Midbrain (tissue), 1 donor: ENCODE measurements around the gene OXSR1.
"Not testable (repeated sequence)": the region's sequence is repeated elsewhere in the genome, so short reads cannot be mapped to it uniquely, and the experiment has no call there.

Experiments used
- DNase-seq: peaks from one replicate; lab custom pipeline; 2025; lab: John Stamatoyannopoulos, UW

OXSR1 gene

DNA sequence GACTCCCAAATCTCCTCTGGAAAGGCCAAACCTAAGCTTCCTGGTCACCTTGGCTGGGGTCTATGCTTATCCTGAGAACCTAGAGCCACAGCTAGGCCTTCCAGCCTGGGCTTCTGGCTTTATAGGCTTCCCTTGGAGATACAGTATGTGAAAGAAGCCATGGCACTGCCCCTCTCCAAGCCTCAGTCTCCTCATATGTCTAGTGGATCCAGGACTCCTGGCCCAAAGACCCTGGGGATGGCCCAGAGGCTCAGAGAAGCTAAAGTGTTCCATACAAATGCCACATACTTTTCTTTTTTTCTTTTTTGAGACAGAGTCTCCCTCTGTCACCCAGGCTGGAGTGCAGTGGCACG is 37.1 kb upstream of the OXSR1 start:
- DNase-seq, result no peak

DNA sequence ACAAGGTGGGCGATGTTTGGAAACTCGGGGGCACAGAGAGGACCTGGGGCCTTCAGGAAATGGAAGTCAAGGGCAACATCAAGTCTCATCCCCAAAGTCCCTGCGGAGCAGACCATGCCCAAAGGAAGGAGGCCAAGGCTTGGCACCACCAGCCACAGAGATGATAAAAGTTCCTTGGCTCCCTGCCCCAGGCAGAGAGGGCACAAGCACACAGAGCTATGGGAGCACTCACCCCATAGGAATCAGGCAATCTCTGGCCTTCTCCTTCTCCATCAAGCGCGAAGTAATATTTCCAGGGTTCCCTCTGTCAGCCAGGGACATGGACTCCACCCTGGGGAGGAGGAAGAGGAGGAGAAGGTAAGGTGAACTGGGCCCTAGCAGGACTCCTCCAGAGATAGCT is 36.3 kb upstream of the OXSR1 start:
- DNase-seq, result no peak

DNA sequence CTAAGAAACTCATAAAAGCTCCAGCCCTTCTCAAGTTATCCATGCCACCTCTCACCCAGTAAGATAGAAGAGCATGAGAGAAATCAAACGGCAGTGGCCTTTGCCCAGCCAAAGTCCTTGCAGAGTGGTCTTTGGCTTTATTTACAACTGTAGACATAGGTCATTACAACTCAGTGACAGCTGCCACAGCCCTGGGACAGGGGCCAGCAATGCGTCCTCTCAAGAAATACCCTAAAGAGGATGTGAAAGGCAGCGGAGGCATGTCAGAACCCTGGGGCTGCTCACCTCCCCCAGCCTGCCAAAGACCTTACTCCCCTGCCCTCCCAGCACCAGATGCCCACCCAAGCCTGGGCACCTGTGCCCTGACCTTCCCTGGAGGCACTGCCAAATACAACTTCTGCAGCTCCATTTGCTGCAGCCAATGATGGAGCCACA is 34.7 kb upstream of the OXSR1 start:
- no peak for DNase-seq

DNA sequence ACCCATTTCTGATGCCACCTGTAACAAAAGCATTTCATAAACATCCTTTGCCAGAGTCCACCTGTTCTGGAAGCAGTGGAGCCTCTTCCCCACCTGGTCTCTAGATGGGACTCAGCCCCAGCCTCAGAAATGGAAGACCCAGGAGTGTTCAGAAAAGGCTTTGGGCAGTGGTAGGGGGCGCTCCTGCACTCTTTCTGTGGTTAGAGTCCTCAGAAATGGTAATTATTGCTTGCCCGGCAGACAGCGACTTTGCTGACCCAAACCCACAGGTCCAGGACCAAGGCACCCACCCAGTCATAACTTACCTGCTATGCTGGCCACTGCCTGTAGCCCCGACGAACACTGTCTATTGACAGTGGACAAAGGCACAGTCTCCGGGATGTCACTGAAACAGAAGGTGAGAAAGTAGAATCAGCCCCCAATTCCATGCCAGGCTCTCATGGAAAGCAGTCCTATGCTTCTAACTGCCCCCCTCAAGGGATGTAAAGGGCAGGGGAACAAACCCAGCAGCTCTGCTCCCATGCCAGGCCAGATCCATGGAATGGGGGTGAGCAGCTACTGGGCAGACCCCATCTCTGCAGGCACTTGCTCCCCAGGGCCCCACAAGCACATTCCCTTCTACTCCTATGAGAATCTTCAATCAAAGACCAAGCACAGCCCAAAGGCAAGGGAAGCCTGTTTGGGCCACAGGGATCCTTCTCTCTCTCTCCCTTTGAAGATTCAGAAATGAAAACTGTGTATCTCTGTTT is 33.5 kb upstream of the OXSR1 start:
- no peak for DNase-seq

DNA sequence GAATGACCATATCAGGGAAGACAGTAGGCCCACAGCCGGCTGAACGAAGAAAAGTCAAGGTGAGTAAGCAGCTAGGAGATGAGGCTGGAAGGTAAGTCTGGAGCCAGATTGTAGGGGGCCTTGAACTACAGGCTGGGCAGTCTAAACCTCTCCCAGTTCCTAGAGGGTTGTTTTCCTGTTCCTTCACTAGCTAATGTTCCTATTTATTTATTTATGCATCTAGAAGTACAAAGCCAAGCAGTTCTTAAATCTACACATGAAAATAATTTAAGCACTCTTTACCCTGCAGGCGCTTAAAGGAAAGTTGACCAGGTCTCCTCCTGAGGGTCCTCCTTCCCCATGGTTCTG is 32.2 kb upstream of the OXSR1 start:
- DNase-seq, result no peak

DNA sequence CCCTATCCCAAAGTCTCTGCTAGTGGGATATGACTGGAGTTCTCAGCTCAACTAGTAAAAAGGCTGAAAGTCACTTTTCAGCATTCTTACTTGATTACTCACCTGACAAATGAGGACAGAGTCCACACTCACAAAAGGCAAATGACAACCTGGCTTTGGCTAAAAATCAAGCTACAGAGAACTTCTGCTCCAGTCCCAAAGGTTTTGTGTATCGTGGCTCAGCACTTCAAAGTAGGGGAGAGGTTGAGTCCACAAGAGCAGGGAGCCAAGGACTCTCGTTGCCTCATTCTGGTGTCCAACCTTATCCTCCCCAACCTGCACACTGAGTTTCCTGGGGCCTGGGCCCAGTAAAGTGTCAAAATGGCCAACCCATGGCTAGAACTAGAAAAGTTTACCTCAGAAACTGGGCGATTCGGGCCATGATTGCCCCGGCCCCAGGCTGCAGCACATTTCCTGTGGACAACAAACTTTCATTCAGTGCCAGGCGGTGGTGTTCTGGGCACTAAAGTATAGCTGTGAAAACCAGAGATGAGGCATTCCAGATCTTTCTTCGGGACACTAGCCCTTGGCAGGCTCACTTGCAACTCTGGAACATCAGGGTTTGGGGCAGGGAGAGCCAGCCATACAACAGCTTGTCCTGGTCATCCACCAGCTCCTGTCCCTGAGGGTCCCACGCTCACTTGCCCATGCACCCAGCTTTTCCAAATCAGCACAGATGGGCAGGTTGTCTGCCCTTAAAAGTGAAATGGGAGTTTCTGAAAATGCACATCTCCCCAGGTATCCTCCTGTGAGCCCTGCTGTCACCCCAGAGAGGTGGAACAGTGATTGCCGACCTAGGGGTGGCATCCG is 31.6 kb upstream of the OXSR1 start:
- no peak for DNase-seq

DNA sequence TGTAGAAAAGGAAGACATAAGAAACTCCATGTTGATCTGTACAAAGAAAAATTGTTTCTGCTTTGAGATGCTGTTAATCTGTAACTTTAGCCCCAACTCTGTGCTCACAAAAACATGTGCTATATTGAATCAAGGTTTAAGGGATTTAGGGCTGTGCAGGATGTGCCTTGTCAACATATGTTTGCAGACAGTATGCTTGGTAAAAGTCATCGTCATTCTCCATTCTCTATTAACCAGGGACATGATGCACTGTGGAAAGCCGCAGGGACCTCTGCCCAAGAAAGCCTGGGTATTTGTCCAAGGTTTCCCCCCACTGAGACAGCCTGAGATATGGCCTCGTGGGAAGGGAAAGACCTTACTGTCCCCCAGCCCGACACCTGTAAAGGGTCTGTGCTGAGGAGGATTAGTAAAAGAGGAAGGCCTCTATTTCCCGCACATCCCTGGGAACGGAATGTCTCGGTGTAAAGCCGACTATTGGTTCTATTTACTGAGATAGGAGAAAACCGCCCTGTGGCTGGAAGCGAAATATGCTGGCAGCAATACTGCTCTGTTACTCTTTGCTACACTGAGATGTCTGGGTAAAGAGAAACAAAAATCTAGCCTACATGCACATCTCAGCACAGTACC is 30.7 kb upstream of the OXSR1 start:
- not testable (repeated sequence) for DNase-seq

DNA sequence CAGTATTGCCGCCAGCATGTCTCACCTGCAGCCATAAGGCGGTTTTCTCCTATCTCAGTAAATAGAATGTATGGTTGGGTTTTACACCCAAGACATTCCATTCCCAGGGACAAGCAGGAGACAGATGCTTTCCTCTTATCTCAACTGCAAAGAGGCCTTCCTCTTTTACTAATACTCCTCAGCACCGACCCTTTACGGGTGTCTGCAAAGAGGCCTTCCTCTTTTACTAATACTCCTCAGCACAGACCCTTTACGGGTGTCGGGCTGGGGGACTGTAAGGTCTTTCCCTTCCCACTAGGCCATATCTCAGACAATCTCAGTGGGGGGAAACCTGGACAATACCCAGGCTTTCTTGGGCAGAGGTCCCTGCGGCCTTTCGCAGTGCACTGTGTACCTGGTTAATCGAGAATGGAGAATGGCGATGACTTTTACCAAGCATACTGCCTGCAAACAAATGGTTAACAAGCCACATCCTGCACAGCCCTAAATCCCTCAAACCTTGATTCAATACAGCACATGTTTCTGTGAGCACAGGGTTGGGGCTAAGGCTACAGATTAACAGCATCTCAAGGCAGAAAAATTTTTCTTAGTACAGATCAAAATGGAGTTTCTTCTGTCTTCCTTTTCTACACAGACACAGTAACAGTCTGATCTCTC is 29.6 kb upstream of the OXSR1 start:
- DNase-seq, result not testable (repeated sequence)

DNA sequence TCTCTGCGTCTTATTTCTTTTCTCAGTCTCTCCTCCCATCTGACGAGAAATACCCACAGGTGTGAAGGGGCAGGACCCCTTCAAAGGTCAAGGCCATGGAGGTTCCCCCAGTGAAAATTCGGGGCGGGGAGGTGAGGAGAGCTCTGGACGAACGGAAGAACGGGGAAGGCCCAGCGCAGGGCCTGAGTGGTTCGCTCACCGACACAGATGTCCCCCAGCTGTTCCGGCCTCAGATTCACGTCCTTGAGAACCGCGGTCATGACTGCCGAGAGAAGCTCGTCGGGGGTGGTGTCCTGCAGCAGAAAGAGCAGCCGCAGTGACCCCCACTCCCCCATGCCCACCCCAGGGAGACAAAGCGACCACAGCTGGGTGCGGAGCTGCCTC is 29.0 kb upstream of the OXSR1 start:
- DNase-seq, result no peak

DNA sequence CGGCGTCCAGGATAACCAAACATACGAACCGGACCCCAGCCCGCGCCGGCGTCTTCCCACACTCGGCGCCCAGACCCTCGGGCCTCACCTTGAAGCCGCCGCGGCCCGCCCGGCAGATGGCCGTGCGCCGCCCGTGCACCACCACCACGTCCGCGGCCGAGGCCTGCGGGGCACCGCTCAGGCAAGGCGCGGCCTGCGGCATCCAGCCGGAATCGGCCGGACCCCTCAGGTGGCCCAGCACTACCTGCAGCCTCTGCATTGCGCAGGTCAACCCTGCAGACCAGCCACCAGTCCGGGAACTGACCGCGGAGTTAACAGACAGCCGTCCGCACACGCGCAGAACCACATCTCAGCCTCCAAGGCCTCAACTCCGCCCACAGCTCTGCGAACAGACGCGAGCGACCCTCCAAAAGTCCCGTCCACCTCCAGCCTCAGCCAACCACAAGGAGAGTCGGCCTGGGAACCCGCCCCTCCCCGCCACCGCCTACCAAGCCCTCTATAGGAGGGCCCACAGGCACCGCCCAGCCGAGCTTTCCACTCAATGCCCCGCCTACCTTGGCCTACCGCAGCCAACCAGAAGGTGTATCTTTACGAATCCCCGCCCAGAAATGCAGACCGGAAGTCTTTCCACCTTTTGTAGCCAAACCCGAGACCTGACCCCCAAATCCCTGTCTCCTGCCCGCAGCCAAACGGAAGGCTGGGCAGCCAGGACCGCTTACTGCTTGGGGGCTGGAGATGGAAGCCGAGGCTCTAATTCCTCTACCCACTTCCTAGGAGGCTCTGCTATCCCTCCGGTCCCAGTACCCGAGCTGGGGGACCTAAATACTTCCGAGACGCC is 28.3 kb upstream of the OXSR1 start, which contains the start of gene ACAA1:
Gene ACAA1, minus strand, starts transcription at position 351 of the 838 bp plus-strand sequence. Its CDS starts 92 bp downstream, at position 259.
- DNase-seq, result peak; percentile 99

DNA sequence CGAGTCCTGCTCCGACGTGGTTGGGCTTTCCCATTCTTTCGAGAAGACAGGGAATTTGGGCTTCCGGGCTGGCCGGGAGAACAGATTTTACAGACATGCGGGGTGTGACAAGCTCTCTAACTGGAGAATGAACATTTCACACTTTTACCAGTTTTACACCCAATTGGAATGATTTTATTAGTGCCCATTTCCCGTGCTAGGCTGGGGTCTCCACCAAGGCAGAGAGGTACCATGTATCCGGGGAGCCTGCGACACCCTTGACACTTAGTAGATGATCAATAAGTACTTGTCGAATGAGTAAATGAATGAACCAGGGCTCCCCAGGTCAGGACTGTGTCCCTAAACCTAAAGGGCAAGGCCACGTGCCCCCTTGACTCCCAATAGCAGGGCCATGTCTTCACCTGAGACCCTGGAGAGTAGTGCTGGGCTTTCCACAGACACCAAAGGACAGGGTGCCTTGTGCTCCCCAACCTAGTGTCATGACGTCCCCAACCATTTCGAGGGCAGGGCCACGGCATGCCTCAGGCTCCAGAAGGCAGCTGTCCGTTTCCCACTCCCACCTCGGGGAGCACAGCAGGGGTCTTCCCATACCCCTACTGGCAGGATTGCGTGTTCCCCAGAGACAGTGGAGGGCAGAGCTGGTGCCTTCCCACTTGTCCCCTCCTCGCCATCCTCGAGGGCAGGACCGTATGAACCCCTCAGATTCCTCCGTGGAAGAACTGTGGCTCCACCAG is 27.6 kb upstream of the OXSR1 start:
- no peak for DNase-seq

DNA sequence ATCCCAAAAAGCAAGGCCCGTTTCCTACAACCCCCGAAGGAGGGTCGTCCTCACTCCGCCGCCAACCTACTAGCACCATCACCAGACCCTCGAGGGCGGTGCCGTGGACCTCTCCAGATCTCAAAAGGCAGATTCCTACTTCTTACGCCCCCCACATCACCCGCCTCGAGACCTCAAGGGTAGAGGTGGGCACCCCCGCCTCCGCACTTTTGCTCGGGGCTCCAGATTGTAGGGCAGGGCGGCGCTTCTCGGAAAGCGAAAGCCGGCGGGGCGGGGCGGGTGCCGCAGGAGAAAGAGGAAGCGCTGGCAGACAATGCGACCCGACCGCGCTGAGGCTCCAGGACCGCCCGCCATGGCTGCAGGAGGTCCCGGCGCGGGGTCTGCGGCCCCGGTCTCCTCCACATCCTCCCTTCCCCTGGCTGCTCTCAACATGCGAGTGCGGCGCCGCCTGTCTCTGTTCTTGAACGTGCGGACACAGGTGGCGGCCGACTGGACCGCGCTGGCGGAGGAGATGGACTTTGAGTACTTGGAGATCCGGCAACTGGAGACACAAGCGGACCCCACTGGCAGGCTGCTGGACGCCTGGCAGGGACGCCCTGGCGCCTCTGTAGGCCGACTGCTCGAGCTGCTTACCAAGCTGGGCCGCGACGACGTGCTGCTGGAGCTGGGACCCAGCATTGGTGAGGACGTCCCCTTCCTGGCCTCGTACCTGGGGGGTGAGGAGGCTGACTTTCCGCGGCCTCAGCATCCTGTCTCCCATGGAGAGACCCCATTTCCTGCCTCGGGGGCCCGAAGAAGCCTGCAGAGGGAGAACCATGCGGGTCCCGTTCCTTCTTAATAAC is 26.8 kb upstream of the OXSR1 start, which contains the start of gene MYD88:
Gene MYD88, plus strand, starts transcription at position 313 of the 842 bp plus-strand sequence. Its CDS starts 40 bp downstream, at position 353.
- peak; percentile 44 for DNase-seq

DNA sequence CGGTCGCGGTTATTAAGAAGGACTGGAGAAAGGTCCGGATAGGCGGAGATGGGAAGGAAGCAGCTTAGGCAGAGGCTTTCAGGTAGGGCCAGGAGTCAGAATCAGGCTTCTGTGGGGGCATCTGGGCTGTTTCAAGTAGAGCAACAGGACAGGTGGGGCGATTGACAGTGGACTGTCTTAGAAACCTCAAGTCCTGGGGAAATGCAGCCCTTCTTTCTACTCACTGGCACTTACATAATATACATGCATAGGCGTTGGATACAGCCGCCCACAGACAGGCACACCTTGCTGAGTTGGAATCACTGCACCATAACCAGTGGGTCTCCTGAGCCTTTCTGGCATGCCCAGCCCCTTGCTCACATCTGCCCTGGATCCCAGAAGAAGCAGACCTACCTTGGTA is 26.1 kb upstream of the OXSR1 start:
- no peak for DNase-seq

DNA sequence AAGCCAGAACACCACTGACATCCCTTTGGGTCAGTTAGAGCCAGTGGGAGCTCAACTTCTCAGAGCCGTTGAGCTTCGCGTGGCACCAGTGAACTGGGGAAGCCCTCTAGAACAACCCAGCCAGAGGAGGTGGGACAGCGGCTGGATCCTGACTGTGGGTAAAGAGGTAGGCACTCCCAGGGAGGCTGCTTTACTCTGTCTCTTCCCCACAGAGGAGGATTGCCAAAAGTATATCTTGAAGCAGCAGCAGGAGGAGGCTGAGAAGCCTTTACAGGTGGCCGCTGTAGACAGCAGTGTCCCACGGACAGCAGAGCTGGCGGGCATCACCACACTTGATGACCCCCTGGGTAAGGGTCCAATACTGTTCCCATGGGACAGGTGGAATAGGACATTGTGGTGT is 25.7 kb upstream of the OXSR1 start:
- DNase-seq, result no peak

DNA sequence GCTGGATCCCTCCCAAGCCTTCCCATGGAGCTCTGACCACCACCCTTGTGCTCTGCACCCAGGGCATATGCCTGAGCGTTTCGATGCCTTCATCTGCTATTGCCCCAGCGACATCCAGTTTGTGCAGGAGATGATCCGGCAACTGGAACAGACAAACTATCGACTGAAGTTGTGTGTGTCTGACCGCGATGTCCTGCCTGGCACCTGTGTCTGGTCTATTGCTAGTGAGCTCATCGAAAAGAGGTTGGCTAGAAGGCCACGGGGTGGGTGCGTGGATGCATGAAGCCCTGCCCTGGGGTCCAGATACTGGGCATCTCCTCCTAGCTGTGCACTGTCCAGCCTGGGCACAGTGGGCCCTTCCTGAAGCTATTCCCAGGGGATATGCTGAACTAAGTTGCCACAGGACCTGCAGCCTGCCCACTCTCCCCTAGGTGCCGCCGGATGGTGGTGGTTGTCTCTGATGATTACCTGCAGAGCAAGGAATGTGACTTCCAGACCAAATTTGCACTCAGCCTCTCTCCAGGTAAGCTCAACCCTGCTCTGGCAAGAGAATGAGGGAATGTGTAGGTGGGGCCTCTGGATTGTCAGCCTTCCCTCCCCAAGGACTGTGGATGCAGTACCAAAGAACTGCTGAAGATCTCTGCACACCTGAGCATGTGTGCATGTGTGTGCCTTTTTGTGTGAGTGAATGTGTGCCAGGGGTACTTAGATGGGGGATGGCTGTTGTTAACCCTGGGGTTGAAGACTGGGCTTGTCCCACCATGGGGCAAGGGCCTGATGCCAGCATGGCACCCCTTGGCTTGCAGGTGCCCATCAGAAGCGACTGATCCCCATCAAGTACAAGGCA is 24.8 kb upstream of the OXSR1 start:
- DNase-seq, result no peak

DNA sequence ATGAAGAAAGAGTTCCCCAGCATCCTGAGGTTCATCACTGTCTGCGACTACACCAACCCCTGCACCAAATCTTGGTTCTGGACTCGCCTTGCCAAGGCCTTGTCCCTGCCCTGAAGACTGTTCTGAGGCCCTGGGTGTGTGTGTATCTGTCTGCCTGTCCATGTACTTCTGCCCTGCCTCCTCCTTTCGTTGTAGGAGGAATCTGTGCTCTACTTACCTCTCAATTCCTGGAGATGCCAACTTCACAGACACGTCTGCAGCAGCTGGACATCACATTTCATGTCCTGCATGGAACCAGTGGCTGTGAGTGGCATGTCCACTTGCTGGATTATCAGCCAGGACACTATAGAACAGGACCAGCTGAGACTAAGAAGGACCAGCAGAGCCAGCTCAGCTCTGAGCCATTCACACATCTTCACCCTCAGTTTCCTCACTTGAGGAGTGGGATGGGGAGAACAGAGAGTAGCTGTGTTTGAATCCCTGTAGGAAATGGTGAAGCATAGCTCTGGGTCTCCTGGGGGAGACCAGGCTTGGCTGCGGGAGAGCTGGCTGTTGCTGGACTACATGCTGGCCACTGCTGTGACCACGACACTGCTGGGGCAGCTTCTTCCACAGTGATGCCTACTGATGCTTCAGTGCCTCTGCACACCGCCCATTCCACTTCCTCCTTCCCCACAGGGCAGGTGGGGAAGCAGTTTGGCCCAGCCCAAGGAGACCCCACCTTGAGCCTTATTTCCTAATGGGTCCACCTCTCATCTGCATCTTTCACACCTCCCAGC is 24.0 kb upstream of the OXSR1 start:
- no peak for DNase-seq

DNA sequence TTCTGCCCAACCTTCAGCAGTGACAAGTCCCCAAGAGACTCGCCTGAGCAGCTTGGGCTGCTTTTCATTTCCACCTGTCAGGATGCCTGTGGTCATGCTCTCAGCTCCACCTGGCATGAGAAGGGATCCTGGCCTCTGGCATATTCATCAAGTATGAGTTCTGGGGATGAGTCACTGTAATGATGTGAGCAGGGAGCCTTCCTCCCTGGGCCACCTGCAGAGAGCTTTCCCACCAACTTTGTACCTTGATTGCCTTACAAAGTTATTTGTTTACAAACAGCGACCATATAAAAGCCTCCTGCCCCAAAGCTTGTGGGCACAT is 23.4 kb upstream of the OXSR1 start:
- no peak for DNase-seq

DNA sequence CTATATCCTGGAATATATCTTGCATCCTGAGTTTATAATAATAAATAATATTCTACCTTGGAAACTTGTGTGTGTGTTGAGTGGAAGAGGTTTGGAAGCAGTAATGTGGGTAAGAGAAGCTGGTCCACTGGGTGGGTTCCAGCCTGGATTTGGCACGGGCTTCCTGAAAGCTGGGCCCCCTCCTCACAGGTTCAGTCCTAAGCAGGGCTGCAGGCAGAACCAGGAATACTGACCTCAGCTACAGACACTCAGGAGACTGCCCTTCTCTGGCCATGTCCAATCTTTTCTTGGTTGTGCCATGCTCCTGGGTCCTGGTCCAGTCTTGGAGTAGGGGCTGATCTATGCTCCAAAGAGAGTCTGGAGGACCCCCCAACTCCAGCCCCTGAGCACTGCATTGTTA is 22.4 kb upstream of the OXSR1 start:
- DNase-seq, result no peak
